Suppressor macrophage (primary cell): ENCODE results near the gene FBXO7.

Source experiments
- DNase-seq, 4 experiments: peaks; one replicate each; pipeline ENCODE4 v3.0.0-alpha.2; 2020 to 2022

The FBXO7 gene

DNA sequence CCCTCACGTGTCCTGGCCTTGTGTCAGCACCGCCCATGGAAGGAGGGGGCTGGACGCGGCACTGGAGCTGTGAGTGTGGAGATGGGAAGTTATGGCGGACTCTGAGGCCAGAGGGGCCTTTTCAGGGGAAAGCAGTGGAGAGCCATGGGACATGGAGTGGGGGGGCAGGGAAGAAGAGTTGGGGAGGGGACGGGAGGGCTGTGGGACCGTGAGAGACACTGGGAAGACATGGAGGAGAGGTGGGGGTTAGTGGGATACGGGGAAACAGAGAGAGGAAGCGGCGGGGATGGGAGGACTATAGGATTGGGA is 58.2 kb downstream of the FBXO7 start:
- DNase-seq, result no peak

DNA sequence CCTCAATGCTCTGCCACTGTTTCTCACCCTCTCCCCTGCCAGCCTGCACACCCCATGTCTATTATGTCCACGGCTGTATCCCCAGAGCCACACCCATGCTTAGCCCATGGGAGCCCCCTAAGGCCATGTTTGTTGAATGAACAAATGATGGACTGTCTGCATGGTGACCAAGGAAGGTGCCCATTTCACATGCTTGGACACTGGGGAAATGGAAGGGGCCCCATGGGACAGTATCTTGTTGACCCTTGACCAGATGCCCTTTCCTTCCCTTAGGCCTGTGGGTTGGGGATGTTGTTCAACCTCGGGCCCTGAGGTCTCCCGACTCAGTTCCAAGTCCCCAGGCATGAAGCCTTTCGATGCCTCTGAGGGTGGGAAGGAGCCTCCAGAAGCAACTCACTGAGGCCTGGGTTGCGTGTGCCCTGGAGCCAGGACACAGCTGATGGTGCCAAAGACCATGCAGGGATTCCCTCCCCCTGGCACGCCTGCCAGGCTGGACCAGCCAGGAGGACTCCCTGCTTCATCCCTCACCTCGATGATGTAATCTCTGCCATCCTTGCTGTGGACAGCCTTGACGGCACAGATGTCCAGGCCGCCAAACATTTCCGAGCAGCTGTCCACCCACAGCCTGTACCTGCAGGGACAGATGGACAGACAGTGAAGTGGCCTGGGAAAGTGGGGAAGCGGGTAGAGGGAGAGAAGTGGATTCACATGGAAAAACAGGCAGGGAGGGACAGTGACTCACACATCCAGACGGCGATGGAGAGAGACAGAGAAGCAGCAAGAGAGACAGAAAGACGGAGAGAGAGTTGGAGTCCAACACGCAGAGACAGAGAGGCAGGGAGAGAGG is 58.9 kb downstream of the FBXO7 start:
- DNase-seq, result no peak

DNA sequence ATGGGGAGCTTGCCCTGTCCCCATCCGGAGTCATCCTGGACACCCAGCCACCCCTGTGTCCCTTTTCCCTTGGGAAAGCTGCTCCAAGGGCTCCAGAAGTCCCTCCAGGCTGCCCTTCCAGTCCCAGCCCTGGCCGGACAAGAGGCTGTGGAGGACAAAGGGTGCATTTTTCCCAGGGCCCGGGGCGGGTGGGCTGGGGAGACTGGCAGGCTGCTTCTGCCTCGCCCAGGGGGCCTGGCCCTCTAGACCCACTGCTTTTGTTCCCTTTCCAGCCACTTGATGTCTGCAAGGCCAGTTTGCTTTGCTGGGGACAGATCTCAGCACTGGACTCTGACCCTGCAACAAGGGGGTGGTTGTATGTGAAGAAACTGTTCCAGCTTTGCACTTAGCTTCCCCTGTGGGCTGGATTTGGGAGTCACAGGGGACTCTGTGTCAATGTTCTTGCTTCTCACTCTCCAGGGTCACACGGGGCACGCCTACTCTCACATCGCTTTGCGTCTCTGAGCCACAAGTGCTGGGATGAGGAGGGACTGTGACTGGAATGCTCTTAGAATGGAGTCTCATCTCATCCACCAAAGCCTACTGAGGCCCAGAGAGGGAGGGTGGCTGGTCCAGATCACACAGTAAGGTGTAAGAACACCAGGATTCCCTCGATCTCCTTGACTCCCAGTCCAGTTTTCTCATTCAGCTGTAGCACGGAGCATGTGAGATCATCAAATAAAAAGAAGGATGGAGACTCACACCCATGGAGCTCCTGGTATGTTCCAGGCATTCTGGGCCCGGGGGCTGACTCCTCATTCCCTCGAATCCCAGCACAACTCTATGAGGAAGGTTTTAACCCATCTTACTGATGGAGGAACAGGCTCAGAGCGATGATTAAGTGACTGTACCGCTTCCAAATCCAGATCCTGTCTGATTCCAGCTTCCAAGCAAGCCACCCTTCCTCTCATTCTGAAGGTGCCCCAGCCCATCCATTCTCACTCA is 59.9 kb downstream of the FBXO7 start:
- peak; percentile 65 to 82 (median 74) for DNase-seq

GRCh38 chr22:32535531-32536190 is 61.0 kb downstream of the FBXO7 start:
- DNase-seq, result no peak

DNA sequence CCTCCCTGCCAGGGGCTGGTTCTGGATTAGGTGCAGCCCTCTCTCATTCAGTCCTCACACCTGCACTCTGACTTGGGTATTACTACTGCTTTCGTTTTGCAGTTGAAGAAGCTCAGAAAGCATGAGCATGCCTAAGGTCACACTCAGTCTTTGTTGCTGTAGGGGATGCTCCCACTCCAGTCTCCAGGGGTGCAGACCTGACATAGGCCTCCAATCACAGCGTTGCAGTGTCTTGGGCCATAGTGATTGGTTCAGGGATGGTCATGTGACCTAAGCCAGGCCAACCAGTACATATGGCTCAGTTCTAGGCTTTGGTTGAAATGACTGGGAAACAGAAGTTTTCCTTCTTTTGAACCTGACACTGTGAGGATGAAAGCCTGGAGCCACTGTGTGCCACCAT is 61.7 kb downstream of the FBXO7 start:
- DNase-seq, result no peak

GRCh38 chr22:32538521-32538920 is 63.9 kb downstream of the FBXO7 start:
- DNase-seq, result no peak

DNA sequence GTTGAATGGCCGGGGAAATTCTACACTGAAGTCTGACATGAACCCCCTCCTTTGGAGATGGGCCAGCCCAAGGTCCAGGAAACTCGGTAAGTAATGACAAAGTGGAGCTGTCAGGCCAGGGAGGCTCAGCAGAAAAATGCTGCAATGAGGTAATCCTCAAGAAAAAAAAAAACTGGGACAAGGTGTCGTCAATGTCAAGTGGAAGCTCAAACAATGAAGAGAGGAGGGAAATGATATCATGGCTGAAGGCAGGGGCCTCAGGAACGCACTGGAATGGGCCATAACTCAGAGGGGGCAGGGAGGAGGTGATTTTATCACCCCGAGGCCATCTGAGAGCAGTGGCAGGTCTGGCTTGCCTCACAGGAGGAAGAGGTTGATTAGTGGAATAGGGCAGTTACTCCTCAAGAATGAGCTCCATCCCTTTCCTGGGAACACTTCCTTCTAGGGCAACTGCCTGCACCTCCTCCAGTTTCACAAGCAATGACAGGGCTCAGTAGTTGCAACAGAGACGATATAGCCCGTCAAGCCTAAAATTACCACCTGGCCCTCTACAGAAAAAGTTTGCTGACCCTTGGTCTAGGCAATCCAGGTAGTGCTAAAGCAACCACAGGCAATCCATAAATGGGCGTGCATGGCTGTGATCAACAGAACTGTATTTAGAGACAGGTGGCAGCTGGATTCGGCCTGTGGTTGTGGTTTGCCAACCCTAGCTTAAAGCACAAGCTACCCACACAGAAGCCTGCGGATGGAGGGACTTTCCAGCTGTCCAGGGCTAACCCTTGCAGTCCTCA is 65.2 kb downstream of the FBXO7 start:
- DNase-seq, result peak in 3 of 4 experiments; percentile 9 to 51 (median 42)

DNA sequence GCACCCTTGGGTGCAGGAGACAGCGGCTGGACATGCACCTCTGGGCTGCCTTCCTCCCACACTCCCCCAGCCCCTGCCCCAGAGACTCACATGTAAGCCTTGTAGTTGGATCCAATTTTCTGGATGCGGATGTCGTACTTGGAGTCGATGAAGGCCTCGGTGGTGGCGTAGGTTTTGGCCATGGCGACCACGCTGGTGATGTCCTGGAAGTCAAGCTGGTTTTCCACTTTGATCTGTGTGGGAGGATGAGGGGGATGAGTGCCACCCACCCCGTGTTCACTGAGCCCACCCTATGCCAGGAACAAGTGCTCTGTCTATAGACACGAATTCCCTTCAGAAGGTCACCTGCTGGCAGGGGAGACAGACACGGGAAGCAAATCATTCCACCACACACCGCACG is 66.9 kb downstream of the FBXO7 start:
- no peak for DNase-seq

DNA sequence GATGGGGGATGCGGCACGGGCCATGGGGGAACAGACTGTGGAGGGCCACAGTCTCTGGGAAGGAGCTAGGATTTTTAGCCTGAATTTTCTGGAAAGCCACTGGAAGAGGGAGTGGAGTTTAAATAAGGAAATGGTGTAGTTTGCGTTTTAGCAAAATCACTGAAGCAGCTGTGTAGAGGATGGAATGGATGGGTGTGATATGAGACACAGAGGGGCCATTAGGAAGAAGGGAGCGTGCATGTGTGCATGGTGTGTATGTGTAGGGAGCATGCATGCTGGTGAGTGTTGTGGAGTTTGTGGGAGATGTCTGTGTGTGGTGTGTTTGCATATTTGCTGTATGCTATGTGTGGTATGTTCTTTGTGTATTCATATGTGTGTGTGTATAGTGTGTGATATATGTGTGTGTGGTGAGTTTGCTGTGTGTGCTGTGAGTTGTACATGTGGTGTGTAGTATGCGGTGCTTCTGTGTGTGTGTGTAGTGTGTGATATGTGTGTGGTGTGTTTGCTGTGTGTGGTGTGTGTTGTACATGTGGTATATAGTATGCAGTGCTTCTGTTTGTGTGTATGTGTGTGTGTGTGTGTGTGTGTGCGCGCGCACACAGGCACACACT is 67.6 kb downstream of the FBXO7 start:
- DNase-seq, result no peak

- DNase-seq, result no peak
These were observed 68.2 kb downstream of the FBXO7 start for GRCh38 chr22:32542677-32543357.

GRCh38 chr22:32544953-32545558 is 70.4 kb downstream of the FBXO7 start:
- no peak for DNase-seq

GRCh38 chr22:32545801-32546200 is 71.2 kb downstream of the FBXO7 start:
- peak; percentile 16 to 48 (median 43) for DNase-seq

DNA sequence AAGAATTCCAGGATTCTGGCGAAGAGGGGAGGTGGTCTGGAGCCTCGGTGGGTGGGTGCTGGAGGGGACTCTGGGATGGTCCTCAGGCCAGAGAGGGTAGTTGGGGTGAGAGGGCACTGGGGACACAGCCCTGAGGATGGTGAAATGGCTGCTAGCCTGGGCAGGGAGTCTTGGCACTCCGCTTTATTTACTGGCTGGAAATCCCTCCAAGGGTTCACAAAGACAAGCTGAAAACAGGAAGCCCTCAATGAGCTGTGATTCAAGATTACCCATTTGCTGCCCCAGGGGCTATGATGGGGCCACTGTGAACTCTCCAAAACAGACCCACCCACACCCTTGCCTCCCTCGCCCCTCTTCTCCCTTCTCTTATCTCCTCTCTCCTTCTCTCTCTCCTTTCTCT is 71.9 kb downstream of the FBXO7 start:
- no peak for DNase-seq

DNA sequence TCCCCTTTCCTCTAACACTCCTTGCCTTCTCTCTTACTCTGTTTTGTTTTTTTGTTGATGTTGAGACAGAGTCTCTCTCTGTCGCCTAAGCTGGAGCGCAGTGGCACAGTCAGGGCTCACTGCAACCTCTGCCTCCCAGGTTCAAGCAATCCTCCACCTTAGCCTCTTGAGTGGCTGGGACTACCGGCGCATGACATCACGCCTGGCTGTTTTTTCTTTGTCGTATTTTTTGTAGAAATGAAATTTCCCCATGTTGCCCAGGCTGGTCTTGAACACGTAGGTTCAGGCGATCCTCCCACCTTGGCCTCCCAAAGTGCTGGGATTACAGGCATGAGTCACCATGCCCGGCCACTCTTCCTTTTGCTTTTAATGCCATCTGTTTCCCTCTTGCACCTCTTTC is 72.3 kb downstream of the FBXO7 start:
- DNase-seq, result no peak

GRCh38 chr22:32548039-32548438 is 73.4 kb downstream of the FBXO7 start:
- no peak for DNase-seq
